Measurements from ENCODE around the gene PSMD13.

DNA sequence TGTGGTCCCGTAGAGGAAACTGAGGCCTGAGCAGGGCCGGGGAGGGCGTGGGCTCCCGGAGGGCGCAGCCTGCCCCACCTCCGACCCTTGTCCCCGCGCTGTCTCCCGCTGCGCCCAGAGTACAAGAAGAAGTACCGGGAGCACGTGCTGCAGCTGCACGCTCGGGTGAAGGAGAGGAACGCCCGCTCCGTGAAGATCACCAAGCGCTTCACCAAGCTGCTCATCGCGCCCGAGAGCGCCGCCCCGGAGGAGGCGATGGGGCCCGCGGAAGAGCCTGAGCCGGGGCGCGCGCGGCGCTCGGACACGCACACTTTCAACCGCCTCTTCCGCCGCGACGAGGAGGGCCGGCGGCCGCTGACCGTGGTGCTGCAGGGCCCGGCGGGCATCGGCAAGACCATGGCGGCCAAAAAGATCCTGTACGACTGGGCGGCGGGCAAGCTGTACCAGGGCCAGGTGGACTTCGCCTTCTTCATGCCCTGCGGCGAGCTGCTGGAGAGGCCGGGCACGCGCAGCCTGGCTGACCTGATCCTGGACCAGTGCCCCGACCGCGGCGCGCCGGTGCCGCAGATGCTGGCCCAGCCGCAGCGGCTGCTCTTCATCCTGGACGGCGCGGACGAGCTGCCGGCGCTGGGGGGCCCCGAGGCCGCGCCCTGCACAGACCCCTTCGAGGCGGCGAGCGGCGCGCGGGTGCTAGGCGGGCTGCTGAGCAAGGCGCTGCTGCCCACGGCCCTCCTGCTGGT, 43.4 kb downstream of the PSMD13 start:
- TF ChIP-seq SP1 (IDR thresholded peaks at IDR 0.05) (no peak), FOXM1 (IDR thresholded peaks at IDR 0.05; ENCODE audit: borderline replicate concordance) (no peak), SUZ12 (IDR thresholded peaks at IDR 0.05) (no peak), BHLHE40 (IDR thresholded peaks at IDR 0.05; ENCODE audit: borderline replicate concordance) (no peak), FOXK2 (IDR thresholded peaks at IDR 0.05) (no peak)
- TF ChIP-seq, protein P1, sequence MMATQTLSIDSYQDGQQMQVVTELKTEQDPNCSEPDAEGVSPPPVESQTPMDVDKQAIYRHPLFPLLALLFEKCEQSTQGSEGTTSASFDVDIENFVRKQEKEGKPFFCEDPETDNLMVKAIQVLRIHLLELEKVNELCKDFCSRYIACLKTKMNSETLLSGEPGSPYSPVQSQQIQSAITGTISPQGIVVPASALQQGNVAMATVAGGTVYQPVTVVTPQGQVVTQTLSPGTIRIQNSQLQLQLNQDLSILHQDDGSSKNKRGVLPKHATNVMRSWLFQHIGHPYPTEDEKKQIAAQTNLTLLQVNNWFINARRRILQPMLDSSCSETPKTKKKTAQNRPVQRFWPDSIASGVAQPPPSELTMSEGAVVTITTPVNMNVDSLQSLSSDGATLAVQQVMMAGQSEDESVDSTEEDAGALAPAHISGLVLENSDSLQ (IDR thresholded peaks at IDR 0.05) = no peak

Measured in HEK293T (cell line).